T-helper 22 cell (primary cell): ENCODE results near the gene TSPAN18.
A peak's percentile ranks its signal among the peaks of the same experiment; 100 is the strongest.

Experiments
- DNase-seq: peaks from one replicate; pipeline ENCODE4 v3.0.0-alpha.2; 2020; ENCODE audit warnings: low read depth

TSPAN18 gene

DNA sequence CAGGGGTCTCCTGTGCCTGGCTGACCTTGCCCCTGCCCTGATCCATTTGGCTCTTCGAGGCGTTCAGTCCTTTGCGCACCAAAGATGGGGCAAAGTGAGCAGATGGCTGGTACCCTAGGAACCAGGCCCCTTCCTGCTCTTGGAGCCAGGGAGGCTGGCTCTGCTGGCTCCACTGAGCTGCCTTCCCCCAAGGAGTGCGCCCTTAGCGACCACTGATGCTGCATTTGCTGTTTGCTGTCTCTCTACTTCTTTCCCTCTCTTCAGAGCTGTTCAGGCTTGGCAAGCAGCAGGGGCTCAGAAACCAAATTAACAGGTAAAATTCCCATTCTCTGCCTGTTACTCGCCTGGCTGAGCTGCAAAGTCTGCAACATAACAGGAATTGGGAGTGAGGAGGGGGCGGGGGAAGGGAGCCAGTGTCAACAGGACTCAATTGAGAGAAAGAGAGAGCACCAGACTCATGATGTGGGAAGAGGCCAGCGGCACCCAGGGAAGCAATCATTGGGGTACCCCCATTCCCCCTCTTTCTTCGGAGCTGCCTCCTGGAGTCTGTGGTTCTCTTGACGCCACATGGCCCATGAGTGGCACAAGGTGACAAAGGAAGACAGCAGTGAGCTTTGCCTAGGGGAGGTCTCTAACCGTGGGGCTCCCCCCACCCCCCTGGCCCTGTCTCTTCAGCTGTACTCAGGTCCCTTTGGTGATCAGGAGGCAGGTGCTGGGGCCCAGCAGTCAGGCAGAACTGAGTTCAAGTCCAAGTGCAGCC is 121.6 kb downstream of the TSPAN18 start:
- DNase-seq, result no peak

DNA sequence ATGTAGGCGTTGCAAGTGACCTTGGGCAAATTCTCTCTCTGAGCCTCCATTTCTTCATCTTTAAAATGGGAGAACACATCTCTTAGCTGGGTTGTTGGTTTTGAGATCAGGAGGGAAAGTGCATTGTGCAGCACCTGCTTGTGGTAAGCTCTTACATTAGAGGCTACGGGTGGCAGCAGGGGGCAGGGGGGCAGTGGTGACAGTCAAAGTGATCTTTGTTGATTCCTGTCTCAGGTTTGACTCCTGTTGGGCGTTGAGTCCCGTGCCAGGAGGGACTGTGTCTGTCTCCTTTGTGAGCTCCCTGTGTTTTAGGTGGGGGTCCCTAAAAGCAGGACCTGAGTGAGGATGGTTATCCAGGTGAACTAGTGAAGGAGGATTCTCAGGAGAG is 122.2 kb downstream of the TSPAN18 start:
- no peak for DNase-seq

DNA sequence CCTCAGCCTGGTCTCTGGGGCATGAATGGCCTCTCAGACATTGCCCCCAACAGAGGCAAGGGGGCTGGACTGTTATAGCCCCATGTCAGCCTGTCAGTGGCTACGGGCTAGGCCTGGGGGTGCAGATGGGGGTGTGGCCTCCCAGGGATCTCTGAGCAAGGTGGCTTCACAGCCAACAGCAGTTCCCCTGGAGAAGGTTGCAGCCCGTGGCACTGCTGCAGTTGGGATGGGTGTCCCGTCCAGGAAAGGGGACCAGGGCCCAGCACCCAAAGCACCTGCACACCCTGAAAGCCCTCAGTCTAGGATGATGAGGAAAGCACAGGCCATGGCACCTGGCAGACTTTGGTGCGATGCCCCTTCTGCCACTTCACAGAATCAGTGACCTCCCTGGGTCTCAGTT is 122.7 kb downstream of the TSPAN18 start:
- DNase-seq, result no peak

DNA sequence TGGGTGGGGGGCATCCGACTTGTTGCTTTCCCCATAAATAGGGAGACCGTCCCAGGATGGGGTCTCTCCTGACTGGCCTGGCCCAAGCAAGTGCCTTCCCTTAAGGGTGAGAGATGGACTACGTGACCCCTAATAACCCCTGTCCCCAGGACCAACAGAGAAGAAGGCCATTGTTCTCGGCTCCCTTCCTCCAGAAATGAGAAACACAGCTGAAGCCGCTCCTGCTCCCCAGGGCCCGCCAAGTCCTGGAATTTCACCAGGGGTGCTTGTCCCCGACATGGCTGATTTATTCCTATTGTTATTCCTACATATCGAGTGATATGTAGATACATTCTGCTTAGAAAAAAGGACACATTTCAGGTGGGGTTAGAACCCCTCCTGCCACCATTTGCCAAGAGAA is 123.2 kb downstream of the TSPAN18 start:
- no peak for DNase-seq

DNA sequence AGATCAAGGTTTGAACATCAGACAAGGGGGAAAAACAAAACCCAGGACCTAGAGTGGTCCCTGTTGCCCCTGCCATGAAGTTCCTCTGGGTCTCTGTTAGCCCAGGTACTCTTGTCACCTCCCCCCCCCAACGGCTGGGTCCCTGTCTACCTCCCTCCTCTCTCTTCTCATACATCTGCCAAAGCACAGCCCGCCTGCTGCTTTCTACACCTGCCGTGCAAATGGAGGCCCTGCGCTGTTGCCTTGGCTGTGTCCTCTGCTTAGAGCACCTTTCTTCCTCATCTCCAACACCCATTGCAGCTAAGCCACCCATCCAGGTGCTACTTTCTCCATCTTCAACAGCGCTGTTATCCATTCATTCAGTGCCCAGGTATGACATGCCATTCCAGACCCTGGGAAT is 124.7 kb downstream of the TSPAN18 start:
- no peak for DNase-seq

DNA sequence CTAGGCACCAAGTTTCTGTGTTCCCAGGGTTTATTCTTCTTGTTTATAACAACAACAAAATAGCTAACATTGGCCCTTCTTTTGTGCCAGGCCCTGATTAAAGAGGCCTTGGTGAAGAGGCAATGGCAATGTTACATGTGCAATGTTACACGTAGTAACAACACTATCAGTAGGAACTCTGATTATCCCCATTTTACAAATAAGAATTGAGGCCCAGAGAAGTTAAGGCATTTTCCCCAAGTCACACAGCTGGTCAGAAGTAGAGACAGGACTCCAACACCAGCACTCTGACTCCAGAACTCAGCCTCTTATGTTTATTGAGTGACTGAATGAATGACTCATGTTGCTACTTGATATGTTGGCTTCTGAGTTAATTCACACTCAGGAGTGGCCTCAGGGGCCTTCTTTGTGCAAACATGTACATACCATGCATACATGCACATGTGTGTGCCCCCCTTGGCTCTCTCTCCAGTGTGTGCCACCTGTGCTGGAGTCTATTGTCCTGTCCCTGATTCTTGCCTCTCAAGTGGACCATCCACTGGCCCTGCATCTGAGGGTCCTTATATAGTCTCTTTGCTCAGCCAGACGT is 125.5 kb downstream of the TSPAN18 start:
- DNase-seq, result no peak

DNA sequence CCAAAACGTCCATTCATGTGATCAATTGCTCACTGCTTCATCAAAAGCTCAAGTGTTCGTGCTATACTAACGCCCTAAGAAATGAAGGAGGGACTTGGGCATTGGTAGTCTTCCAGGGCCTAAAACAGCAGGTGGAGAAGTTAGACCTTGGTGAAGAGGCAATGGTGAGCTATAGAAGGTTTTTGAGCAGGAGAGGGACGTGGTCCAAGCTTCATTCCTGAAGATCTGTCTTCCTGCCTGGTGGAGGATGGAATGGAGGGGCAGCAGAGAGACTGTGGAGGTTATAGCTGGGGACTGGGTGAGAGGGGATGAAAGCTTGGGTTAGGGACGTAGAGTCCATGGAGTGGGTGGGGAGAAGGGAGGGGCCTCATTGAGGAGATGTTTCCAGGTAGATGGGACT is 126.2 kb downstream of the TSPAN18 start:
- no peak for DNase-seq

DNA sequence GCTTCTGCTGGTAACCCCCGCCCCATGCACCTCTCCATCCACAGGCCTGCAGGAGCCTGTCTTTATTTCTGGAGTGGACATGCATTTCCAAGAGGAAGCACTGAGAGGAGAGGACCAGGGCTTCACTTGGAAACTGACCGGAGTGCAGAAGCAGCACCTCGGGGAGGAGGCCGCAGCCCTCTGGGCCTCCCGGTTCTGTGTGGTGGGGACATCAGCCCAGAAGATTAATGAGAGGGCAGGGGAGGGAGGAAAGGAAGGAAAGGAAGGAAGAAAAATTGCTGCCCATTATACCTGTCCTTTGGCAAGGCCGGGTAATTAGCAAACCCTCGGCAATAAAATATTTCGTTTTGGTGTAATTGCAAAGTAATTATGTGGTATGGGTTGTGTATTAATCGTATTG is 126.9 kb downstream of the TSPAN18 start:
- DNase-seq, result no peak

DNA sequence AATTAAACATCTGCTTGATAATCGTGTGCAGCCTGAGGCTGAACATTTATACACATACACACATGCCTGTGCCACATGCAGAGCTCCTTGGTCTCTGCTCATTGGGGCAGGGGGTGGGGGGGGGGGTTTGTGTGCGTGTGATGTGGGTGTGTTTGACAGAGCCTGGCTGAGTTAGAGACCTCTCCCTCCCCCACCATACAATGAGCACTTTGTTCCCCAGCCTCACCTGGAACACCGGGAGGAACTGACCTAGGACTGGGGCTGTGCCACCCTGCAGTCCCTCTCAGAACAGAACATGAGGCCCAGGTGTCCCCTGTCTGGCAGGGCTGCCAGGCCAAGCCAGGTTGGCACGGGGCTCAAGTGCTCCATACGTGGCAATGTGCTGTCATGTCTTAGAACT is 127.3 kb downstream of the TSPAN18 start:
- no peak for DNase-seq

DNA sequence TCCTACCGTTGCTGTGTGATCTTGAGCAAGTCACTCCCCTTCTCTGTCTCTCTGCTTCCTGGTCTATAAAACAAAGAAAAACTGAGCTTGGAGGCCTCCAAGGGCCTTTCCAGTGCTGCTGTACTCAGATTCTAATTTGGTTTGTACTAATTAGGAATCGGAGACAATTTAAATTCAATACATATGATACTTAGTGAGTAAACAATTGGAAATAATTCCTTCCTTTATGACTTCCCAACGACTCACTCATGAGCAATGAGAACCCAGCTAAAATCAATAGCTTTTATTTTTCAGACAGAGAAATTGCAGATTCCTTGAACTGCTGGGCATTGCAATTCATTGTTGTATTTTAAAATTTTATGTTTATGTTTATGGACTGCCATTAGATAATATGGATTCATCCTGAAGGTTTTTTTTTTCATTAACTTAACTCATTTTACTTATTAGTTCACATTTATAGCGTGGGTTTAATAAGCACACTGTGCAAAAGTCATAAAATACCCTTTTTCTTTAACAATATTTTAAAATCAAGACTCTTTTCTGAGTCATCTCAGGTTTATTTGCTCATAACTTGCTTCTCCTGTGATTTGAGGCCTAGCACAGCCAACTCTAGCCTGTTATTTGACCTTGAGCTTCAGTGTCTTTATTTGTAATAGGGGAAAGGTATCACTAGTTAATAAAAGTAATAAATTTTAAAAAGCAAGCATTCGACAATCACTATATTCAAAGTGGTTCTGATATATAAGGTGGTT is 128.2 kb downstream of the TSPAN18 start:
- DNase-seq, result no peak

DNA sequence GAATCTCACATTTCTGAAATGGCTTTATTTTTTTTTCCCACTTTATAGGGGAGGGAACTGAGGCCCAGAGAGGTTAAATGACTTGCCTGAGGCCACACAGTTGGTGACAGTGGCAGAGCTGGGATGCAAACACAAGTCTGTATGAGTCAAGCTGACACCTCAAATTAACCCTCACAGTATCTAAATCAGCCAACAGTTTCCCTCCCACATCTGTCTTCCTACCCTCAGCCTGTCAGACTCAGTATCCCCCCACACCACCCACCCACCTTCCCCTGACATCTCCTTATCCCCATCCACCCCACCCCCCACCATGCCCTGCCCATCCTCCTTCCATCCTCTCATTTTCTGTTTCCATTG is 128.7 kb downstream of the TSPAN18 start:
- no peak for DNase-seq

DNA sequence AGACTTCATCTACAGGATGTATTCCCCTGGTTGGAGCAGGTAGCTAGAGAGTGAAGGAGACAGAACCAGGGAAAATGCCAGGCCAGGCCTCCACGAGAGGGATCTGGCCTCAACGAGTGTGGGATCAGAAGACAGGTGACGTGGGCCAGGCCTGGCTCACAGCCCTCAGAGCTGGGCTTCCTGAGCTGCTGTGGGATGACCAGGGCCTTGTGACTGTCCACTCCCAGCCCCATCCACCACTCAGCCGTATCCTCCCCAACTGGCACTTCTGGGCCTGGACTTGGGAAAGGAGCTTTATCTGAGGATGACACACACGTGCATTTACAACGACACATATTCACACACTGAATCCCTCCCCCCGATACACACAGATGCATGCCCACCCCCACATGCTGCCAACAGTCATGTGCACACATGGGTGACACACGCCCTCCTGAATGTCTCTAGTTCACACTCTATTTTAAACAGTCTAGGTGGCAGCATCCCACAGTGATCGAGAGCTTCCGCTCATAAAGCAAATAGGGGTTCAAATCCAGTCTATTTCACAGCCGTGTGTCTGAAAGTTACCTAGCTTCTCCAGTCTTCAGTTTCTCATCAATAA is 130.8 kb downstream of the TSPAN18 start:
- no peak for DNase-seq

DNA sequence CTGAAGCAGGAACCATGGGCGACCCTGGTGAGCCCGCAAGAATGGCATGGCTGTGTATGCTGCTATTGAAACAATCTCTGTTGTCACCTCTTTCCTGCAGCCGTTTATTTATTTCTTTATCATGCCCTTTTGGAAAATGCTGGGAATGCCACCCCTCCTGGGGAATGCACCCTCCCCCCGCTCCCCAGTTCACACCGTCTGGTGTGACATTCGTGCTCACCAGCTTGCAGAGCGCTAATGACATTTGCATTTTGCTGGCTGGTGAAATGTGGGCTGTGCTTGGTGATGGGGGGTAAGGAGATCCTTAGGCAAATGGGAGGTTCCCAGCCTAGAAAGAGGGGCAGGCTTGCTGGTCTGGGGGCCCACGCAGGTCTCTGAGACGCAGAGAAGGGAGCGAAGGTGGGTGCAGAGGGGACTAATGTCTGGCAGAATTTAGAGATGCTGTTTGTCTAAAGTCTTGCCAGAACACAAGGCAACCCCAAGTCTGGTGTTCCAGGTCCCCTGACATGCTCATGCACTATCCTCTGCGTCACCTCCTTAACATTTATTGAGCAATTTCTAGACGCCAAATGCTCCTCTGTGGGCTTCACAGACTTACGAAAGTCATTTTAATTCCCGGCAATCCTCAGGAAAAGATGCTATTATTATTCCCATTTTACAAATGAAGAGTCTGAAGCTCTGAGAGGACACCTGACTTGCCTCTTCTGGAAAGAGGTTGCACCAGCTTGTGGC is 132.2 kb downstream of the TSPAN18 start:
- no peak for DNase-seq

DNA sequence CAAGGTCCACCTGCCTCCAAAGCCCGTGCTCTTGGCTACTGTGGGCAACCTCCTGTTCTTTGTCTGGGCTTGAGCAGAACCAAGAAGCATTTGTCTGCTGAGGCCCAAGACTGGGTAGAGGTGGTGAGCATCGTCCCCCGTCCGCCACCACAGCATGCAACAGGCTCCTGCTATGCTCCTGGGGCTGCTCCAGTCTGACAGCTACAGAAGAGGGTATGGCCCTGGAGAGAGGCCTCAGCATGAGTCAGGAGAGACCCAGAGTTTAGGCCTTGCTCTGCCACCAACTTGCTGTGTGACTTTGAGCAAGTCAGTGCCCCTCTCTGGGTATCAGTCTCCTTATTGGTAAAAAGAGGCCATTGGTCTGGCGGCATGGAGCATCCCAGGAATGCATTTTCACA is 132.8 kb downstream of the TSPAN18 start:
- no peak for DNase-seq

DNA sequence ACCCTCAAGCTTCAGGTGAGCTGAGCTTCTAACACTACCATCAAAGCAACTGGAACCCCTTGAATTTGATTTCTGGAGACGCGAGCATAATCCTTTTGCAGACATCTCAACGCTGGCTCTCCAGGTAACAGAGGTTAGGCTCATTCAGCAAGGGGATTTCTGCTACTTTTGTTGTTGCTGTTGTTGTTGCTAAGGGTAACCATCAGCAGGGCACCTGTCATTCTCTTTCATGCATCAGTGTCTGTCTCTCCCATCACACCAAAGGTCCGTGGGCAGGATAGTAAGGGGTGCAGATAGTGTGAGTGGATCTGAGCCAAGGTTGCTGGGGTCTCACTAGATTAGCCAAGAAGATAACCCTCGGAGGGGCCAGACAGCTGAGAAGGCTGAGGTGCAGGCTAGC is 133.6 kb downstream of the TSPAN18 start:
- DNase-seq, result no peak

DNA sequence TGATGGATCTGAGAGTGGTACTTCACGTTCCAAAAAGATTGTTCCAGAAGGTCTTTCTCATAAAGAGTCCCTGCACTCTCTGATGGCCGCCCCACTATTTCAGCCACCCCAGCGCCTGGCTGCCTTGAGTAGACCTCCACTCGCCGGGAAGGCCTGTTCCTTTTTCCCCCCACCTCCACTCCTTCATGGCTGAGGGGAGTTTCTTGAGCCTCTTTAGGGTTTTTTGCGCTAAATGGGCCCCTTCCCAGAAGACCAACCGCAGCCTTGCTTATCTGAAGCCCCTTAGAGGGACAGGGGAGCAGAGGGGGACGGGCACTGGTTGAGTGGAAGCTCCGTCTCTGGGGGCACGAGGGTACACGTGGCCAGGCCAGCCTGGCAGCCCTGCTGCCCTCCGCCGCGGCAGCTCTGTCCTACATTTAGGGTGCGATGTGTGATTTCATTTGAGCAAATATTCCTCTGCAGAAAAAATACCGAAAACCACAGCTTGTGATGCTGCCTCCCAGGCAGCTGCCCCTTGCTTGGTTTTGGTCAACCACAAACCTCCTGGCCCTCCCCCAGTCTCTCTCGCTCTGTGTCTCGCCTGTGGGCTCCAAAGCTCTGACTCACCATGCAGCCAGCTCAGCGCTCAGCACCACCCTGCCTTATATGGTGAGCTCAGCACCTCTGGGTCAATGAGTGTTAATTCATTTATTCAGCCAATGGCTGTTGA is 135.2 kb downstream of the TSPAN18 start:
- peak; percentile 62 for DNase-seq

DNA sequence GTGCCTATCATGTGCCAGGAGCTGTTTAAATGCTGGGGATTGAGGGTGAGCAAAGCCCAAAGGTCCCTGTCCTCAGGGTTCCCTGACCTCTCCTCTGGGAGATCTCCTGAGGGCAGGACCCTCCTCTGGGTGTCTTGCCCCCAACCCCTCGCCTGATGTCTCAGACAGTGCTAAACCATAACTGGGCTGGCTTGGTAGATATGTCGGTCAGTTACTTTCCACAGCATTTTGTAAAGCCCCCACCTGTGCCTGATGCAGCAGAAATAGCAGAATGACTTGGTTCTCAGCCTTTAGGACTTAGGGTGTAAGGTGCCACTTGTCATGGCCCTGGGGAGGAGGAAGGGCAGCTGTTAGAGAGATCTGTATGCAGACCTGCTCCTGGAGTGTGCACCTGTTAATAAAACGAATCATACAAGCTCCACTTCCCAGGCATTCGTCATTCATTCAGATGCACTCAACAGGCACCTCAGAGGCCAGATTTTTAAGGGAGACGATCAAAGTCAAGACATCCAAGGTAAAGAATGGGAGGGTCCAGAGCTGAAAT is 135.9 kb downstream of the TSPAN18 start:
- no peak for DNase-seq

DNA sequence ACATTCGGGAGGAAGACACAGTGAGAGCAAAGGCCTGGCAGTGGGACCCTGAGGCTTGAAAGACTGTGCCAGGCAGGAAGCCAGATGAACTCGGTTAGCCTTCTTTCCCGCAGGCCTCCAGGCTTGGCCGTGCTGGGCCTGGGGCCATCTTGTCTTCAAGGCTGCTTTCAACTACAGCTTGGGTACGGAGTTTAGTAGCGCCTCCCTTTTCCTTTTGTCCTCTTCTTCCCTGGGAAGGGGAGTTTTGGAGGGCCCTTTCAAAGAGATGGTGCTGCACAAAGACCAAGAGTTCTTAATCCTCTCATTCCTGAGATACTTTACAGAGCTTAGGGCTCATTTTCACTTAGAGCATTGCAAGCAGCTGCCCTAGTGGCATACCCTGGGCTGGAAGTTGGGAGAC is 136.5 kb downstream of the TSPAN18 start:
- DNase-seq, result no peak

DNA sequence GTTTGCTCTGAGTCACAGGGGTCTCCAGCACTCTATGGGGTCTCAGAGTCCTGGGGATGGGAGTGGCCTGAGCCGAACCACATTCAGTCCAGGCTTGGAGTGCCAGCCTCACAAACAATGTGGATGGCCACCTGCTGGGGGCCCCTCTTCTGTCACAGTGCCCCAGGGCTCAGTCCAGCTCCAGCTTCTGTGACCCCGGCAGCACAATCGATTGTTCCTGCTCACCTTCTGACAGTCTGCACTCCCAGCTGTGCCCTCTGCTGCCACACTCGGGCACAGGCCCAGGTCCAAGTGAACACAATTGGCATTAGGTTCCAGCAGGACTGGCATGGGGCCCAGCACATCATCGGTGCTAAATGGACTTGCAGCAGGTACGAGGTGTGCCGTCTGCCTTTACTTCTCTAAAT is 139.1 kb downstream of the TSPAN18 start:
- no peak for DNase-seq

DNA sequence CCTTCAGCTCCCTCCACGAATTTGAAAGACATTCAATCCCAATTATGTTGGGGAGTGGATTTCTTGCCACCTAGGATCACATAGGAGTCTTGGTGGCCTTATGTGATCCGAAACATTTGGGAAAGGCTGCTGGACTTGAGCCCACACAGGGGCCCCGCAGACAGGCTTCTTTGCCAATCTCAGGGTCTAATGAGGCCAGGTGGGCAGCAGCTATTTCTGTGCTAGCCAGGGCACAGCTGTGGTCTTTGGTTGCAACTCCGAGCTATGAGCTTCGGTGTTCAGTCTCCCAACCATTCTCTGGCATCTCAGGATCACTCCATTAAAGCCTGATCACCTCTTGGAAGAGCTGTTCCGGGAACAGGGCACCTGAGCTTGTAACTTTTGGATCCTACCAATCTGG is 139.5 kb downstream of the TSPAN18 start:
- no peak for DNase-seq

DNA sequence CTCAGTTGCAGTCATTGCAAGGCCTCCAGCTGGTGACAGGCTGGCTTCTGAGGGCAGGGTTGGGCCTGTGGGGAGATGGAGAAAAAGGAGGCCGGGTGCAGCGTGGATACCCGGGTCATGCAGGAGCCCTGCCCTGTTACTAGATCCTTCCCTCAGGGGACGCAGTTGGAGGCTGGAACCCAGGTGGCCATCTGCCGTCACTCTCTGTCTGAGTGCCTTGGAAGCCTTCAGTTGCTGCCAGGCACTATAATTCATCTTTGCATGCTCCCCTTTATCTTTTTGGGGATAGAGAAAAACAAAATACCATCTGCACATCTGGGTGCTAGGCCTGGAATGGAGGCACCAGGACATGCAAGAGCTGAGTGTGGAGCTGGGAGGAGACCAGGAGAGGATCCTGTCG is 141.3 kb downstream of the TSPAN18 start:
- no peak for DNase-seq
